ENCODE data around the gene MAPT. TPM values are rescaled to one million over a fixed set of nuclear protein-coding genes. Genes with fewer than 3 reads are reported as not detected.

Gene MAPT
- total and polyA plus RNA-seq, 2 of the 13 experiments (the other 11 are each of a cell fraction or from before 2014, with no cell fraction given) = 2.1 to 2.8 TPM

GRCh38 chr17:46013502-46014165, 119.3 kb downstream of the MAPT start (continued):
- TF ChIP-seq MNT (IDR thresholded peaks at IDR 0.05) = no peak
- no peak for TF ChIP-seq BORCS8-MEF2B (CRISPR knock-in tag; IDR thresholded peaks at IDR 0.05)
- TF ChIP-seq TARDBP (CRISPR knock-in tag; IDR thresholded peaks at IDR 0.05) = 0 out of 2 replicates have a peak, but pooled peaks have one; percentile 24
- TF ChIP-seq CREM (IDR thresholded peaks at IDR 0.05) = peak; percentile 67
- no peak for TF ChIP-seq CREM (CRISPR knock-in tag; IDR thresholded peaks at IDR 0.05)
- TF ChIP-seq CBX2 (IDR thresholded peaks at IDR 0.05; ENCODE audit: low read depth, low read length) = no peak
- no peak for TF ChIP-seq CBX2 (CRISPR knock-in tag; IDR thresholded peaks at IDR 0.05; ENCODE audit: low read depth)
- TF ChIP-seq ZNF616 (CRISPR knock-in tag; IDR thresholded peaks at IDR 0.05; ENCODE audit: low read depth) = 0 out of 2 replicates have a peak, but pooled peaks have one; percentile 13
- no peak; the same call in 1 of the 2 replicates for TF ChIP-seq ZHX2 (IDR thresholded peaks at IDR 0.05; ENCODE audit: low read depth)
- TF ChIP-seq ZHX2 (CRISPR knock-in tag; IDR thresholded peaks at IDR 0.05; ENCODE audit: borderline replicate concordance) = no peak
- 0 out of 2 replicates have a peak, but pooled peaks have one; percentile 36 for TF ChIP-seq ZNF800 (CRISPR knock-in tag; IDR thresholded peaks at IDR 0.05)
- 0 out of 2 replicates have a peak, but pooled peaks have one; percentile 62 for TF ChIP-seq YEATS4 (CRISPR knock-in tag; IDR thresholded peaks at IDR 0.05; ENCODE audit: borderline replicate concordance)
- TF ChIP-seq ZNF687 (CRISPR knock-in tag; IDR thresholded peaks at IDR 0.05) = peak; percentile 55; the same call in 1 of the 2 replicates
- TF ChIP-seq DMAP1 (CRISPR knock-in tag; IDR thresholded peaks at IDR 0.05) = 0 out of 2 replicates have a peak, but pooled peaks have one; percentile 18
- 0 out of 2 replicates have a peak, but pooled peaks have one; percentile 16 for TF ChIP-seq RXRB (CRISPR knock-in tag; IDR thresholded peaks at IDR 0.05; ENCODE audit: borderline replicate concordance)
- peak; percentile 69 for TF ChIP-seq TBX2 (CRISPR knock-in tag; IDR thresholded peaks at IDR 0.05; ENCODE audit: borderline replicate concordance)

All from HepG2 (cell line).